H1 (cell line): ENCODE measurements around the gene CDH8. TPM values are rescaled to one million over a fixed set of nuclear protein-coding genes. Genes with fewer than 3 reads are reported as not detected.

ENCODE experiments used
- EP300 ChIP-seq, 2 experiments: IDR thresholded peaks; 1 replicate in 1 of 2; 2 replicates in 1 of 2; pipeline ENCODE4 v1.6.1; 2011 to 2012; ENCODE audit warnings: low read depth in 2 of 2, low read length in 2 of 2, mild to moderate bottlenecking in 2 of 2, borderline replicate concordance in 1 of 2, inconsistent platforms in 1 of 2, moderate library complexity in 1 of 2
- KDM5A ChIP-seq: fragments of 200-600 bp; IDR thresholded peaks from 2 replicates; pipeline ENCODE4 v1.7.1; 2012; ENCODE audit warnings: mild to moderate bottlenecking, low read length, inconsistent platforms, mixed read lengths
- RAD21 ChIP-seq, 2 experiments: IDR thresholded peaks in 1 of 2; conservative IDR thresholded peaks in 1 of 2; 2 replicates each; pipeline ENCODE4 v1.6.1; 2011; ENCODE audit warnings: low read depth in 2 of 2, low read length in 2 of 2, improper control_type of control experiment in 1 of 2, inconsistent platforms in 1 of 2, mild to moderate bottlenecking in 1 of 2, moderate library complexity in 1 of 2
- SIX5 ChIP-seq: IDR thresholded peaks from 2 replicates; pipeline ENCODE4 v1.6.1; 2011; ENCODE audit warnings: mild to moderate bottlenecking, low read depth, low read length
- TAF1 ChIP-seq: IDR thresholded peaks from 2 replicates; pipeline ENCODE4 v1.6.1; 2011; ENCODE audit warnings: mild to moderate bottlenecking, low read depth, low read length
- polyA plus RNA-seq, 7 experiments: library from polyadenylated mRNA; depleted of rRNA in 3 of 7; stranded (reverse) in 5 of 7; unstranded in 2 of 7; fragments of >200 nt in 5 of 7; fragments of 200-250 nt in 2 of 7; gene quantifications; 1 replicate in 5 of 7; 2 replicates in 1 of 7; 4 replicates in 1 of 7; pipeline versions ENCODE4 v1.2.1 to v1.2.3, GENCODE V29; 2011 to 2013; ENCODE audit warnings: missing spikeins in 2 of 7, mixed read lengths in 2 of 7
- total RNA-seq: library from RNA; stranded (reverse); fragmentation: NEBNext Ultra II Directional; extraction: Animal tissue kit (Norgen Biotek cat#: 25700); gene quantifications from 2 replicates; pipeline ENCODE4 v1.2.1, GENCODE V29; 2021
- TF ChIP-seq, protein P1 (sequence below): fragments of 300-600 bp; sonication (generic); IDR thresholded peaks from 2 replicates; pipeline ENCODE4 v1.7.1; 2012; ENCODE audit warnings: low read length, moderate library complexity, mild to moderate bottlenecking, inconsistent platforms; ENCODE audit not compliant: insufficient replicate concordance

The CDH8 gene
- total and polyA plus RNA-seq, 2 of the 8 experiments (the other 6 are each of a cell fraction or from before 2014, with no cell fraction given) = 7.7 to 8.4 TPM

DNA sequence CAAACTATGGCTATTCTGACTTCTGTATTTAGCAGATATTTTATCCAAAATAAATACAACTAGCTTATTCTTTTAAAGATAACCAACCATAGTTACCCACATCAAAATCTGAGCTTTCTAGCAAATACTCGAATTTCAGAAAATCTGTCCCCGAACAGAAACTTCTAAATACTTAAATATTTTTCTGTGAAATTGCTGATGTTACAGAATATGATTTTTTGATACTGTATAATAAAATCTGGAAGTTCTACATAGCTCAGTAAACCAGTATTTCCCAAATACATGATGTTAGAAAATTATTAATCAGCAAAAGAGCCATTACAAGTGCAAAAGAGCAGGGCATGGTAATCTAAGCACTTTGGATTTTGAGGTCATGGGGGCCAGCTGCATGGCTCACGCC, 114.9 kb downstream of the CDH8 start (continued):
- TF ChIP-seq SIX5 (no peak), KDM5A (no peak), RAD21 (IDR thresholded peaks at IDR 0.05 in 1 of 2, conservative IDR thresholded peaks at IDR 0.05 in 1 of 2; ENCODE audit: low read depth in 2 of 2, low read length in 2 of 2) (no peak), EP300 (IDR thresholded peaks at IDR 0.05; ENCODE audit: borderline replicate concordance in 1 of 2, low read depth in 2 of 2, low read length in 2 of 2) (no peak), TAF1 (no peak)
- TF ChIP-seq, protein P1, sequence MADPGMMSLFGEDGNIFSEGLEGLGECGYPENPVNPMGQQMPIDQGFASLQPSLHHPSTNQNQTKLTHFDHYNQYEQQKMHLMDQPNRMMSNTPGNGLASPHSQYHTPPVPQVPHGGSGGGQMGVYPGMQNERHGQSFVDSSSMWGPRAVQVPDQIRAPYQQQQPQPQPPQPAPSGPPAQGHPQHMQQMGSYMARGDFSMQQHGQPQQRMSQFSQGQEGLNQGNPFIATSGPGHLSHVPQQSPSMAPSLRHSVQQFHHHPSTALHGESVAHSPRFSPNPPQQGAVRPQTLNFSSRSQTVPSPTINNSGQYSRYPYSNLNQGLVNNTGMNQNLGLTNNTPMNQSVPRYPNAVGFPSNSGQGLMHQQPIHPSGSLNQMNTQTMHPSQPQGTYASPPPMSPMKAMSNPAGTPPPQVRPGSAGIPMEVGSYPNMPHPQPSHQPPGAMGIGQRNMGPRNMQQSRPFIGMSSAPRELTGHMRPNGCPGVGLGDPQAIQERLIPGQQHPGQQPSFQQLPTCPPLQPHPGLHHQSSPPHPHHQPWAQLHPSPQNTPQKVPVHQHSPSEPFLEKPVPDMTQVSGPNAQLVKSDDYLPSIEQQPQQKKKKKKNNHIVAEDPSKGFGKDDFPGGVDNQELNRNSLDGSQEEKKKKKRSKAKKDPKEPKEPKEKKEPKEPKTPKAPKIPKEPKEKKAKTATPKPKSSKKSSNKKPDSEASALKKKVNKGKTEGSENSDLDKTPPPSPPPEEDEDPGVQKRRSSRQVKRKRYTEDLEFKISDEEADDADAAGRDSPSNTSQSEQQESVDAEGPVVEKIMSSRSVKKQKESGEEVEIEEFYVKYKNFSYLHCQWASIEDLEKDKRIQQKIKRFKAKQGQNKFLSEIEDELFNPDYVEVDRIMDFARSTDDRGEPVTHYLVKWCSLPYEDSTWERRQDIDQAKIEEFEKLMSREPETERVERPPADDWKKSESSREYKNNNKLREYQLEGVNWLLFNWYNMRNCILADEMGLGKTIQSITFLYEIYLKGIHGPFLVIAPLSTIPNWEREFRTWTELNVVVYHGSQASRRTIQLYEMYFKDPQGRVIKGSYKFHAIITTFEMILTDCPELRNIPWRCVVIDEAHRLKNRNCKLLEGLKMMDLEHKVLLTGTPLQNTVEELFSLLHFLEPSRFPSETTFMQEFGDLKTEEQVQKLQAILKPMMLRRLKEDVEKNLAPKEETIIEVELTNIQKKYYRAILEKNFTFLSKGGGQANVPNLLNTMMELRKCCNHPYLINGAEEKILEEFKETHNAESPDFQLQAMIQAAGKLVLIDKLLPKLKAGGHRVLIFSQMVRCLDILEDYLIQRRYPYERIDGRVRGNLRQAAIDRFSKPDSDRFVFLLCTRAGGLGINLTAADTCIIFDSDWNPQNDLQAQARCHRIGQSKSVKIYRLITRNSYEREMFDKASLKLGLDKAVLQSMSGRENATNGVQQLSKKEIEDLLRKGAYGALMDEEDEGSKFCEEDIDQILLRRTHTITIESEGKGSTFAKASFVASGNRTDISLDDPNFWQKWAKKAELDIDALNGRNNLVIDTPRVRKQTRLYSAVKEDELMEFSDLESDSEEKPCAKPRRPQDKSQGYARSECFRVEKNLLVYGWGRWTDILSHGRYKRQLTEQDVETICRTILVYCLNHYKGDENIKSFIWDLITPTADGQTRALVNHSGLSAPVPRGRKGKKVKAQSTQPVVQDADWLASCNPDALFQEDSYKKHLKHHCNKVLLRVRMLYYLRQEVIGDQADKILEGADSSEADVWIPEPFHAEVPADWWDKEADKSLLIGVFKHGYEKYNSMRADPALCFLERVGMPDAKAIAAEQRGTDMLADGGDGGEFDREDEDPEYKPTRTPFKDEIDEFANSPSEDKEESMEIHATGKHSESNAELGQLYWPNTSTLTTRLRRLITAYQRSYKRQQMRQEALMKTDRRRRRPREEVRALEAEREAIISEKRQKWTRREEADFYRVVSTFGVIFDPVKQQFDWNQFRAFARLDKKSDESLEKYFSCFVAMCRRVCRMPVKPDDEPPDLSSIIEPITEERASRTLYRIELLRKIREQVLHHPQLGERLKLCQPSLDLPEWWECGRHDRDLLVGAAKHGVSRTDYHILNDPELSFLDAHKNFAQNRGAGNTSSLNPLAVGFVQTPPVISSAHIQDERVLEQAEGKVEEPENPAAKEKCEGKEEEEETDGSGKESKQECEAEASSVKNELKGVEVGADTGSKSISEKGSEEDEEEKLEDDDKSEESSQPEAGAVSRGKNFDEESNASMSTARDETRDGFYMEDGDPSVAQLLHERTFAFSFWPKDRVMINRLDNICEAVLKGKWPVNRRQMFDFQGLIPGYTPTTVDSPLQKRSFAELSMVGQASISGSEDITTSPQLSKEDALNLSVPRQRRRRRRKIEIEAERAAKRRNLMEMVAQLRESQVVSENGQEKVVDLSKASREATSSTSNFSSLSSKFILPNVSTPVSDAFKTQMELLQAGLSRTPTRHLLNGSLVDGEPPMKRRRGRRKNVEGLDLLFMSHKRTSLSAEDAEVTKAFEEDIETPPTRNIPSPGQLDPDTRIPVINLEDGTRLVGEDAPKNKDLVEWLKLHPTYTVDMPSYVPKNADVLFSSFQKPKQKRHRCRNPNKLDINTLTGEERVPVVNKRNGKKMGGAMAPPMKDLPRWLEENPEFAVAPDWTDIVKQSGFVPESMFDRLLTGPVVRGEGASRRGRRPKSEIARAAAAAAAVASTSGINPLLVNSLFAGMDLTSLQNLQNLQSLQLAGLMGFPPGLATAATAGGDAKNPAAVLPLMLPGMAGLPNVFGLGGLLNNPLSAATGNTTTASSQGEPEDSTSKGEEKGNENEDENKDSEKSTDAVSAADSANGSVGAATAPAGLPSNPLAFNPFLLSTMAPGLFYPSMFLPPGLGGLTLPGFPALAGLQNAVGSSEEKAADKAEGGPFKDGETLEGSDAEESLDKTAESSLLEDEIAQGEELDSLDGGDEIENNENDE = no peak
